GM23338 (cell line): ENCODE results near the gene ENOX1. TPM values are rescaled to one million over a fixed set of nuclear protein-coding genes. Genes with fewer than 3 reads are reported as not detected.

ENCODE experiments used
- ATAC-seq: fragments of 200-7000 bp; cut with Tn5 transposase; 3 replicates; pipeline ENCODE4 v1.9.1; 2020
- DNase-seq: peaks from one replicate; pipeline ENCODE4 v3.0.0-alpha.2; 2015; ENCODE audit warnings: low spot score
- H2AFZ ChIP-seq: fragments of 200-600 bp; sonication (generic); 2 replicates; pipeline ENCODE4 v1.8.0; 2016; ENCODE audit warnings: antibody characterized with exemption, mild to moderate bottlenecking, moderate library complexity
- H3F3A ChIP-seq: fragments of 200-600 bp; sonication (generic); replicated peaks from 2 replicates; pipeline ENCODE4 v1.8.0; 2017; ENCODE audit warnings: antibody characterized with exemption, mixed run types, low read depth
- H3K27ac ChIP-seq: fragments of 200-600 bp; sonication (generic); 2 replicates; pipeline ENCODE4 v1.6.1; 2016; ENCODE audit warnings: low read depth
- H3K27me3 ChIP-seq: fragments of 200-600 bp; sonication (generic); 2 replicates; pipeline ENCODE4 v1.8.0; 2016; ENCODE audit warnings: mild to moderate bottlenecking, mixed run types, moderate library complexity; ENCODE audit not compliant: insufficient read depth
- H3K36me3 ChIP-seq: fragments of 200-600 bp; sonication (generic); 2 replicates; pipeline ENCODE4 v1.8.0; 2016; ENCODE audit warnings: mild to moderate bottlenecking; ENCODE audit not compliant: insufficient read depth
- H3K4me1 ChIP-seq: fragments of 200-600 bp; sonication (generic); 2 replicates; pipeline ENCODE4 v1.8.0; 2016; ENCODE audit warnings: mild to moderate bottlenecking, moderate library complexity; ENCODE audit not compliant: insufficient read depth
- H3K4me2 ChIP-seq: fragments of 200-600 bp; sonication (generic); 2 replicates; pipeline ENCODE4 v1.7.1; 2017; ENCODE audit warnings: mixed run types
- H3K4me3 ChIP-seq: fragments of 200-600 bp; sonication (generic); 2 replicates; pipeline ENCODE4 v1.6.1; 2016; ENCODE audit warnings: mixed run types
- H3K79me2 ChIP-seq: fragments of 200-600 bp; sonication (generic); replicated peaks from 2 replicates; pipeline ENCODE4 v1.8.0; 2017; ENCODE audit warnings: mild to moderate bottlenecking; ENCODE audit not compliant: insufficient read depth
- H3K9me2 ChIP-seq: fragments of 200-600 bp; sonication (generic); 2 replicates; pipeline ENCODE4 v1.8.0; 2017; ENCODE audit not compliant: insufficient read depth
- H4K20me1 ChIP-seq: fragments of 200-600 bp; sonication (generic); replicated peaks from 2 replicates; pipeline ENCODE4 v1.8.0; 2017; ENCODE audit warnings: mild to moderate bottlenecking; ENCODE audit not compliant: insufficient read depth
- H3K27ac Mint-ChIP-seq: 2 replicates; pipeline ENCODE4 v1.8.0; 2020; ENCODE audit warnings: inconsistent platforms, mild to moderate bottlenecking, moderate library complexity, mixed read lengths
- H3K27me3 Mint-ChIP-seq: 3 replicates; pipeline ENCODE4 v1.8.0; 2022; ENCODE audit warnings: low read depth, mild to moderate bottlenecking, moderate library complexity, mixed read lengths, inconsistent platforms; ENCODE audit not compliant: insufficient read depth, poor library complexity
- H3K36me3 Mint-ChIP-seq: 3 replicates; pipeline ENCODE4 v1.8.0; 2021; ENCODE audit warnings: low read depth, mild to moderate bottlenecking, inconsistent platforms, moderate library complexity, mixed read lengths
- H3K4me1 Mint-ChIP-seq: 3 replicates; pipeline ENCODE4 v1.8.0; 2020; ENCODE audit warnings: mild to moderate bottlenecking, inconsistent platforms, mixed read lengths
- H3K4me3 Mint-ChIP-seq: 3 replicates; pipeline ENCODE4 v1.8.0; 2021; ENCODE audit warnings: moderate library complexity, mild to moderate bottlenecking, inconsistent platforms, mixed read lengths
- H3K9me3 Mint-ChIP-seq: 3 replicates; pipeline ENCODE4 v1.8.0; 2020; ENCODE audit warnings: moderate library complexity, mild to moderate bottlenecking, inconsistent platforms, mixed read lengths
- CREB1 ChIP-seq: fragments of 250-450 bp; sonication (Bioruptor Pico); IDR thresholded peaks from 2 replicates; pipeline ENCODE4 v1.5.0; 2020; ENCODE audit warnings: low read depth, mild to moderate bottlenecking, moderate library complexity
- ETS1 ChIP-seq: IDR thresholded peaks from 2 replicates; pipeline ENCODE4 v1.6.1; 2016; ENCODE audit warnings: antibody characterized with exemption
- EZH2 ChIP-seq: fragments of 200-600 bp; sonication (generic); IDR thresholded peaks from one replicate; pipeline ENCODE4 v1.8.0; 2017; ENCODE audit warnings: antibody characterized with exemption, mild to moderate bottlenecking, low read depth; ENCODE audit not compliant: unreplicated experiment
- EZH2phosphoT487 ChIP-seq: fragments of 200-600 bp; sonication (generic); IDR thresholded peaks from one replicate; pipeline ENCODE4 v1.8.1; 2018; ENCODE audit warnings: antibody characterized with exemption; ENCODE audit not compliant: unreplicated experiment
- JUNB ChIP-seq: IDR thresholded peaks from one replicate; pipeline ENCODE4 v1.6.1; 2016; ENCODE audit warnings: antibody characterized with exemption; ENCODE audit not compliant: unreplicated experiment
- POLR2AphosphoS5 ChIP-seq: IDR thresholded peaks from 2 replicates; pipeline ENCODE4 v1.6.1; 2016; ENCODE audit warnings: antibody characterized with exemption, low read depth
- STAT1 ChIP-seq: IDR thresholded peaks from one replicate; pipeline ENCODE4 v1.6.1; 2016; ENCODE audit warnings: antibody characterized with exemption; ENCODE audit not compliant: unreplicated experiment
- ZNF114 ChIP-seq: fragments of 250-450 bp; sonication (Bioruptor Pico); IDR thresholded peaks from 2 replicates; pipeline ENCODE4 v1.5.0; 2020; ENCODE audit warnings: mild to moderate bottlenecking, moderate library complexity
- ZNF331 ChIP-seq: fragments of 250-450 bp; sonication (Bioruptor Pico); IDR thresholded peaks from 2 replicates; pipeline ENCODE4 v1.5.0; 2020; ENCODE audit warnings: low read depth, mild to moderate bottlenecking, moderate library complexity
- polyA plus RNA-seq: library from polyadenylated mRNA; unstranded; fragments of >200 nt; fragmentation: Nextera tagmentation; extraction: Ambion mirVana; gene quantifications from 2 replicates; pipeline ENCODE4 v1.2.1, GENCODE V29; 2016
- total RNA-seq: library from RNA; depleted of rRNA; stranded (reverse); fragments of >200 nt; shearing (Covaris generic); gene quantifications from 2 replicates; pipeline ENCODE4 v1.2.3, GENCODE V29; 2014
- TF ChIP-seq, protein P1 (sequence below): IDR thresholded peaks from one replicate; pipeline ENCODE4 v1.6.1; 2018; ENCODE audit warnings: antibody characterized with exemption; ENCODE audit not compliant: unreplicated experiment
- TF ChIP-seq, protein P2 (sequence below): fragments of 250-450 bp; sonication (Bioruptor Pico); IDR thresholded peaks from 2 replicates; pipeline ENCODE4 v1.5.0; 2020; ENCODE audit warnings: mild to moderate bottlenecking, moderate library complexity
- TF ChIP-seq, protein P3 (sequence below), 2 experiments: fragments of 200-600 bp in 1 of 2; sonication (generic) in 1 of 2; conservative IDR thresholded peaks; 2 replicates each; pipeline versions ENCODE4 v1.5.1 to v1.6.1; 2016 to 2017; ENCODE audit warnings: antibody characterized with exemption in 2 of 2, low read depth in 2 of 2, mild to moderate bottlenecking in 2 of 2, moderate library complexity in 1 of 2

Gene ENOX1
- total and polyA plus RNA-seq, 2 experiments from 2014 or later: 0.66 to 0.81 TPM

- TF ChIP-seq ETS1 (no peak), STAT1 (no peak), CREB1 (CRISPR knock-in tag) (no peak), JUNB (no peak), EZH2 (no peak), EZH2phosphoT487 (no peak), ZNF331 (CRISPR knock-in tag) (no peak)
These were observed 425.7 kb downstream of the ENOX1 start (continued) for GRCh38 chr13:43360892-43361610.

DNA sequence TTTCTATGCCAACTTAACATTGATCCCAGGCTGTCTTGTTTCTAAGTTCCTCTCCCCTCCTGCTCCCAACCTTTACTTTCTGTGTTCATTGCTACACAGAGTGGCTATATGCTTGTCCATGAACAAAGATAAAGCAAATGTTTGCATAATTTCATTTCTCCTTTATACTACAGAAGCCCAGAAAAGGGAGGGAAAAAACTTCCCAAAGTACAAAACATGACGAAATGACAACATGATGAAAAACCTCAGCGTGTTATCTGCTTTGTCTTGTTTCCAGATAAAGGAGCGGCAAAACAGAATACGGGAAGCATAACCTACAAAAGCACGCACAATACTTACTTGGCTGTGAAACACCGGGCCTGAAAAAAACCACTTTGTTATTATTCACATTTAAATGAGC, 426.6 kb downstream of the ENOX1 start:
- Histone ChIP-seq H3K36me3 (no peaks in the 10 kb centered on the region), H3K27ac (peak overlapping the region; percentile 94), H3K9me2 (no peaks in the 10 kb centered on the region; the same call in 1 of the 2 replicates), H3F3A (no peaks in the 10 kb centered on the region), H3K79me2 (no peaks in the 10 kb centered on the region), H3K4me1 (peaks cover 45% of the 10 kb centered on the region), H2AFZ (no peak overlapping the region), H3K4me2 (peak overlapping the region; percentile 21), H3K4me3 (peak overlapping the region; percentile 4), H3K27me3 (no peaks in the 10 kb centered on the region), H4K20me1 (no peaks in the 10 kb centered on the region)
- Mint-ChIP-seq H3K27ac (peak overlapping the region; percentile 81), H3K27me3 (peaks cover 10% of the 10 kb centered on the region), H3K4me1 (peaks cover 53% of the 10 kb centered on the region), H3K4me3 (peak overlapping the region; percentile 30; the same call in 2 of the 3 replicates), H3K9me3 (no peaks in the 10 kb centered on the region), H3K36me3 (no peaks in the 10 kb centered on the region)
- ATAC-seq (peak; percentile 32), DNase-seq (no peak)
- TF ChIP-seq ZNF114: no peak
- TF ChIP-seq CREB1 (CRISPR knock-in tag): no peak
- TF ChIP-seq, protein P1, sequence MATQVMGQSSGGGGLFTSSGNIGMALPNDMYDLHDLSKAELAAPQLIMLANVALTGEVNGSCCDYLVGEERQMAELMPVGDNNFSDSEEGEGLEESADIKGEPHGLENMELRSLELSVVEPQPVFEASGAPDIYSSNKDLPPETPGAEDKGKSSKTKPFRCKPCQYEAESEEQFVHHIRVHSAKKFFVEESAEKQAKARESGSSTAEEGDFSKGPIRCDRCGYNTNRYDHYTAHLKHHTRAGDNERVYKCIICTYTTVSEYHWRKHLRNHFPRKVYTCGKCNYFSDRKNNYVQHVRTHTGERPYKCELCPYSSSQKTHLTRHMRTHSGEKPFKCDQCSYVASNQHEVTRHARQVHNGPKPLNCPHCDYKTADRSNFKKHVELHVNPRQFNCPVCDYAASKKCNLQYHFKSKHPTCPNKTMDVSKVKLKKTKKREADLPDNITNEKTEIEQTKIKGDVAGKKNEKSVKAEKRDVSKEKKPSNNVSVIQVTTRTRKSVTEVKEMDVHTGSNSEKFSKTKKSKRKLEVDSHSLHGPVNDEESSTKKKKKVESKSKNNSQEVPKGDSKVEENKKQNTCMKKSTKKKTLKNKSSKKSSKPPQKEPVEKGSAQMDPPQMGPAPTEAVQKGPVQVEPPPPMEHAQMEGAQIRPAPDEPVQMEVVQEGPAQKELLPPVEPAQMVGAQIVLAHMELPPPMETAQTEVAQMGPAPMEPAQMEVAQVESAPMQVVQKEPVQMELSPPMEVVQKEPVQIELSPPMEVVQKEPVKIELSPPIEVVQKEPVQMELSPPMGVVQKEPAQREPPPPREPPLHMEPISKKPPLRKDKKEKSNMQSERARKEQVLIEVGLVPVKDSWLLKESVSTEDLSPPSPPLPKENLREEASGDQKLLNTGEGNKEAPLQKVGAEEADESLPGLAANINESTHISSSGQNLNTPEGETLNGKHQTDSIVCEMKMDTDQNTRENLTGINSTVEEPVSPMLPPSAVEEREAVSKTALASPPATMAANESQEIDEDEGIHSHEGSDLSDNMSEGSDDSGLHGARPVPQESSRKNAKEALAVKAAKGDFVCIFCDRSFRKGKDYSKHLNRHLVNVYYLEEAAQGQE: no peak
- no peak for TF ChIP-seq POLR2AphosphoS5
- TF ChIP-seq STAT1: no peak
- TF ChIP-seq, protein P2, sequence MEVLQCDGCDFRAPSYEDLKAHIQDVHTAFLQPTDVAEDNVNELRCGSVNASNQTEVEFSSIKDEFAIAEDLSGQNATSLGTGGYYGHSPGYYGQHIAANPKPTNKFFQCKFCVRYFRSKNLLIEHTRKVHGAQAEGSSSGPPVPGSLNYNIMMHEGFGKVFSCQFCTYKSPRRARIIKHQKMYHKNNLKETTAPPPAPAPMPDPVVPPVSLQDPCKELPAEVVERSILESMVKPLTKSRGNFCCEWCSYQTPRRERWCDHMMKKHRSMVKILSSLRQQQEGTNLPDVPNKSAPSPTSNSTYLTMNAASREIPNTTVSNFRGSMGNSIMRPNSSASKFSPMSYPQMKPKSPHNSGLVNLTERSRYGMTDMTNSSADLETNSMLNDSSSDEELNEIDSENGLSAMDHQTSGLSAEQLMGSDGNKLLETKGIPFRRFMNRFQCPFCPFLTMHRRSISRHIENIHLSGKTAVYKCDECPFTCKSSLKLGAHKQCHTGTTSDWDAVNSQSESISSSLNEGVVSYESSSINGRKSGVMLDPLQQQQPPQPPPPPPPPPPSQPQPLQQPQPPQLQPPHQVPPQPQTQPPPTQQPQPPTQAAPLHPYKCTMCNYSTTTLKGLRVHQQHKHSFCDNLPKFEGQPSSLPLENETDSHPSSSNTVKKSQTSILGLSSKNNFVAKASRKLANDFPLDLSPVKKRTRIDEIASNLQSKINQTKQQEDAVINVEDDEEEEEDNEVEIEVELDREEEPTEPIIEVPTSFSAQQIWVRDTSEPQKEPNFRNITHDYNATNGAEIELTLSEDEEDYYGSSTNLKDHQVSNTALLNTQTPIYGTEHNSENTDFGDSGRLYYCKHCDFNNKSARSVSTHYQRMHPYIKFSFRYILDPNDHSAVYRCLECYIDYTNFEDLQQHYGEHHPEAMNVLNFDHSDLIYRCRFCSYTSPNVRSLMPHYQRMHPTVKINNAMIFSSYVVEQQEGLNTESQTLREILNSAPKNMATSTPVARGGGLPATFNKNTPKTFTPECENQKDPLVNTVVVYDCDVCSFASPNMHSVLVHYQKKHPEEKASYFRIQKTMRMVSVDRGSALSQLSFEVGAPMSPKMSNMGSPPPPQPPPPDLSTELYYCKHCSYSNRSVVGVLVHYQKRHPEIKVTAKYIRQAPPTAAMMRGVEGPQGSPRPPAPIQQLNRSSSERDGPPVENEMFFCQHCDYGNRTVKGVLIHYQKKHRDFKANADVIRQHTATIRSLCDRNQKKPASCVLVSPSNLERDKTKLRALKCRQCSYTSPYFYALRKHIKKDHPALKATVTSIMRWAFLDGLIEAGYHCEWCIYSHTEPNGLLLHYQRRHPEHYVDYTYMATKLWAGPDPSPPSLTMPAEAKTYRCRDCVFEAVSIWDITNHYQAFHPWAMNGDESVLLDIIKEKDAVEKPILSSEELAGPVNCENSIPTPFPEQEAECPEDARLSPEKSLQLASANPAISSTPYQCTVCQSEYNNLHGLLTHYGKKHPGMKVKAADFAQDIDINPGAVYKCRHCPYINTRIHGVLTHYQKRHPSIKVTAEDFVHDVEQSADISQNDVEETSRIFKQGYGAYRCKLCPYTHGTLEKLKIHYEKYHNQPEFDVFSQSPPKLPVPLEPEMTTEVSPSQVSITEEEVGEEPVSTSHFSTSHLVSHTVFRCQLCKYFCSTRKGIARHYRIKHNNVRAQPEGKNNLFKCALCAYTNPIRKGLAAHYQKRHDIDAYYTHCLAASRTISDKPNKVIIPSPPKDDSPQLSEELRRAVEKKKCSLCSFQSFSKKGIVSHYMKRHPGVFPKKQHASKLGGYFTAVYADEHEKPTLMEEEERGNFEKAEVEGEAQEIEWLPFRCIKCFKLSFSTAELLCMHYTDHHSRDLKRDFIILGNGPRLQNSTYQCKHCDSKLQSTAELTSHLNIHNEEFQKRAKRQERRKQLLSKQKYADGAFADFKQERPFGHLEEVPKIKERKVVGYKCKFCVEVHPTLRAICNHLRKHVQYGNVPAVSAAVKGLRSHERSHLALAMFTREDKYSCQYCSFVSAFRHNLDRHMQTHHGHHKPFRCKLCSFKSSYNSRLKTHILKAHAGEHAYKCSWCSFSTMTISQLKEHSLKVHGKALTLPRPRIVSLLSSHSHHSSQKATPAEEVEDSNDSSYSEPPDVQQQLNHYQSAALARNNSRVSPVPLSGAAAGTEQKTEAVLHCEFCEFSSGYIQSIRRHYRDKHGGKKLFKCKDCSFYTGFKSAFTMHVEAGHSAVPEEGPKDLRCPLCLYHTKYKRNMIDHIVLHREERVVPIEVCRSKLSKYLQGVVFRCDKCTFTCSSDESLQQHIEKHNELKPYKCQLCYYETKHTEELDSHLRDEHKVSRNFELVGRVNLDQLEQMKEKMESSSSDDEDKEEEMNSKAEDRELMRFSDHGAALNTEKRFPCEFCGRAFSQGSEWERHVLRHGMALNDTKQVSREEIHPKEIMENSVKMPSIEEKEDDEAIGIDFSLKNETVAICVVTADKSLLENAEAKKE (CRISPR knock-in tag): no peak
- TF ChIP-seq, protein P3, sequence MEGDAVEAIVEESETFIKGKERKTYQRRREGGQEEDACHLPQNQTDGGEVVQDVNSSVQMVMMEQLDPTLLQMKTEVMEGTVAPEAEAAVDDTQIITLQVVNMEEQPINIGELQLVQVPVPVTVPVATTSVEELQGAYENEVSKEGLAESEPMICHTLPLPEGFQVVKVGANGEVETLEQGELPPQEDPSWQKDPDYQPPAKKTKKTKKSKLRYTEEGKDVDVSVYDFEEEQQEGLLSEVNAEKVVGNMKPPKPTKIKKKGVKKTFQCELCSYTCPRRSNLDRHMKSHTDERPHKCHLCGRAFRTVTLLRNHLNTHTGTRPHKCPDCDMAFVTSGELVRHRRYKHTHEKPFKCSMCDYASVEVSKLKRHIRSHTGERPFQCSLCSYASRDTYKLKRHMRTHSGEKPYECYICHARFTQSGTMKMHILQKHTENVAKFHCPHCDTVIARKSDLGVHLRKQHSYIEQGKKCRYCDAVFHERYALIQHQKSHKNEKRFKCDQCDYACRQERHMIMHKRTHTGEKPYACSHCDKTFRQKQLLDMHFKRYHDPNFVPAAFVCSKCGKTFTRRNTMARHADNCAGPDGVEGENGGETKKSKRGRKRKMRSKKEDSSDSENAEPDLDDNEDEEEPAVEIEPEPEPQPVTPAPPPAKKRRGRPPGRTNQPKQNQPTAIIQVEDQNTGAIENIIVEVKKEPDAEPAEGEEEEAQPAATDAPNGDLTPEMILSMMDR (conservative IDR thresholded peaks at IDR 0.05; ENCODE audit: low read depth in 2 of 2): no peak
- TF ChIP-seq ZNF331 (CRISPR knock-in tag): no peak
